ENCODE data around the gene AIG1.
"Not testable (repeated sequence)": the region's sequence is repeated elsewhere in the genome, so short reads cannot be mapped to it uniquely, and the experiment has no call there.

Gene AIG1

GRCh38 chr6:143241911-143242310 is 181.2 kb downstream of the AIG1 start:
- no peak for DNase-seq

GRCh38 chr6:143243786-143244185 is 183.1 kb downstream of the AIG1 start:
- DNase-seq: no peak

- DNase-seq: no peak
These were observed 185.0 kb downstream of the AIG1 start for GRCh38 chr6:143245656-143246055.

- DNase-seq: not testable (repeated sequence)
These were observed 185.6 kb downstream of the AIG1 start for GRCh38 chr6:143246166-143246775.

GRCh38 chr6:143247586-143247985 is 186.9 kb downstream of the AIG1 start:
- no peak for DNase-seq

GRCh38 chr6:143248359-143248758 is 187.7 kb downstream of the AIG1 start:
- DNase-seq: peak; percentile 51

GRCh38 chr6:143251288-143251687 is 190.6 kb downstream of the AIG1 start:
- no peak for DNase-seq

GRCh38 chr6:143252961-143253360 is 192.3 kb downstream of the AIG1 start:
- DNase-seq: no peak

- DNase-seq: no peak
These were observed 192.9 kb downstream of the AIG1 start for GRCh38 chr6:143253586-143253985.

- no peak for DNase-seq
These were observed 198.3 kb downstream of the AIG1 start for GRCh38 chr6:143258945-143259344.

- no peak for DNase-seq
These were observed 200.2 kb downstream of the AIG1 start for GRCh38 chr6:143260857-143261256.

GRCh38 chr6:143261899-143262436 is 201.3 kb downstream of the AIG1 start:
- no peak for DNase-seq

GRCh38 chr6:143262859-143263258 is 202.2 kb downstream of the AIG1 start:
- DNase-seq: no peak

- no peak for DNase-seq
These were observed 203.7 kb downstream of the AIG1 start for GRCh38 chr6:143264379-143264778.

GRCh38 chr6:143264986-143265764 is 204.5 kb downstream of the AIG1 start:
- DNase-seq: no peak

- no peak for DNase-seq
These were observed 207.1 kb downstream of the AIG1 start for GRCh38 chr6:143267760-143268159.

GRCh38 chr6:143268439-143268838 is 207.8 kb downstream of the AIG1 start:
- DNase-seq: no peak

GRCh38 chr6:143270026-143270425 is 209.3 kb downstream of the AIG1 start:
- DNase-seq: no peak

GRCh38 chr6:143271024-143271423 is 210.3 kb downstream of the AIG1 start:
- no peak for DNase-seq

- no peak for DNase-seq
These were observed 215.7 kb downstream of the AIG1 start for GRCh38 chr6:143276436-143276835.

- no peak for DNase-seq
These were observed 218.7 kb downstream of the AIG1 start for GRCh38 chr6:143279385-143279784.

- no peak for DNase-seq
These were observed 223.4 kb downstream of the AIG1 start for GRCh38 chr6:143283887-143284645.

- no peak for DNase-seq
These were observed 225.6 kb downstream of the AIG1 start for GRCh38 chr6:143286251-143286795.

Data from activated CD8-positive, alpha-beta memory T cell treated with anti-CD3 and anti-CD28 coated beads, Interleukin-2, amount 50 U/mL, for 48 hours (primary cell).